Posterior vena cava (tissue), 2 donors: ENCODE results near the gene FNDC5. TPM values are rescaled to one million over a fixed set of nuclear protein-coding genes. Genes with fewer than 3 reads are reported as not detected.

Experiments
- DNase-seq: peaks from one replicate; pipeline ENCODE4 v3.0.0-alpha.2; 2020; ENCODE audit warnings: low spot score
- intact Hi-C, 2 donors: fragments of 100-400 bp; cut with DNase I; formaldehyde crosslinking; loops; one replicate each; pipeline versions ENCODE4 v1.14.1 to v1.14.2; 2022 to 2023
- total RNA-seq, 2 donors: library from RNA; stranded (reverse); fragmentation: NEBNext Ultra II Directional; extraction: Animal tissue kit (Norgen Biotek cat#: 25700); gene quantifications; one replicate each; pipeline ENCODE4 v1.2.1, GENCODE V29; 2021
- donor health status: DM: yes; HTN: yes; CAD: no.
- donor health status: DM: yes; HTN: yes; CAD: no.

FNDC5 gene
- total RNA-seq, 2 donors from 2014 or later, result 2.4 to 5.0 TPM

DNA sequence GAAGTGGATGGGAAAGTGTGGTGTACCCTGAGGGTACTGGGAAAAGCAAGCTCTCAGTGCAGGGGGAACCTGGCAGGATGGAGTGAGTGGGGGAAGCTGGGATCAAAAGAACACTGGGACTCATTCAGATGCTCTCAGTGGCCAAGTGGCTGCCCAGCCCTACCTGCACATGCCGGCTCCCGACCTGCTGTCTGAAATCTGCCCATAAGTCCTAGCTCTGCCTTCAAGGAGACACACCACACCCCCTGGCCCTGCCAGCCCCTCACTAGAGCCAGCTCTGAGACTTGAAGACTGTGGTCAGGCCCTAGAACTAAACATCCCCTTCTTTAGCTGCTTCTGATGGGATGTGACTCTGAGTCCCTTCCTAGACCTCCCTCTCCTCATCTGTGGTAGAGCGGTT, 28.2 kb upstream of the FNDC5 start:
- DNase-seq, result no peak
- intact Hi-C loops, result no loop called here

DNA sequence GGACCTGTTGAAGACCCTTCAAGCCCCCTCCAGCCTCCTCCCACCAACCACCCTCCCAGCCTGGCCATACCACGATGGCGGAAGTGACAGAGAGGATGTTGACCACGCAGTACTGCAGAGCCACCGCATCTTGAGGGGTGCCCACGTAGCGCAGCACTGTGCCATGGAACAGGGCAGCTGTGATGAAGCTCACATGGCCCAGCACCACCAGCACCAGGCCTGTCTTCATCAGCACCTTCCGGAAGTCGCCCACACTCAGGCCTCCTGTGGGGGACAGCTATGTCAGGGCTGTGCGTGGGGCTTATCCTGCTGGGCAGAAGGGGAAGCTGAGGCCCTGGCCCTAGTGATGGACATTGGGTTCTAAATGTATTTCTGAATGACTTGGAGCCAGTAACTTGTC, 27.3 kb upstream of the FNDC5 start:
- intact Hi-C loops, result no loop called here
- DNase-seq, result no peak

DNA sequence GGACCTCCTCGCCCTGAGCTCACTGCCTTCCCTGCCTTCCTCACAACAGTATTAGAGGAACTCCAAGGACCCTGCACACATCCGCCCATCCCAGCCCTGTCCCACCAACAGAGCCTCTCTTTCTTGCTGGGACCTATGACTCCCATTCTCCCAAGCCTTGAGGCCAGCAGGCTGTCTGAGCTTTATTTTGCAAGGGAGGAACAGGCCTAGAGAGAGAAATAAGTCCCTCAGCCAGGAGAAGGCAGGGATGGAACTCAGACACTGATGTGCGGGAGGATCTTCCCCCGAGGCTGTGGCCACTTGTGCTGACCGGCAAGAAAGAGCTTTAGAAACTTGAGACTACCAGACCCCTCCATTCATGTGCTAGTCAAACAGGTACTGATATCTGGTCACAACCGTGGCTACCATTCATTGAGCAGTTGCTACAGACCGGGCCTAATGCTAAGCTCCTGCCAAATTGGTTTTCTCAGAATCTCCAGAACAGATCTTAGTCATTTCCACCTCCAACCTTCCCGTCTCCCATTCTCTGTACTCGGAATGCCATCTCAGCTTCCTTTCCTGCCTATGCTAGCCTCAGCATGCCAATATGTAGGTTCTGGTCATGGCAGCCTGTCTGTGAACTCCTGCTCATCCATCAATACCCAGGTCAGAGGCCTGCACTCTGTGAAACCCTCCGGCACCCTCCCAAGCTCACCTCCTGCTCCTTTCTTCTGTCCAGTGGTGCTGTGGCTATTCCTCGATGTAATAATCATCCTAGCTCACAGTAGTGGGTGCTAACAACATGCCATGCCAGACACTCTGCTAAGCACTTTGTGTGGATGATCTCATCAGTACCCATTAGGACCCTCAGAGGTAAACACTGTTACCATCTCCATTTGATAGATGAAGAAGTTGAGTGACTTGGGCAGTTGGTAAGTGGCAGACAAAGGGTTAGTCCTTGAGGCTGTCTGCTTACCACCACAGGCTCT, 26.7 kb upstream of the FNDC5 start:
- peak; percentile 53 for DNase-seq
- intact Hi-C loops, result no loop called here

DNA sequence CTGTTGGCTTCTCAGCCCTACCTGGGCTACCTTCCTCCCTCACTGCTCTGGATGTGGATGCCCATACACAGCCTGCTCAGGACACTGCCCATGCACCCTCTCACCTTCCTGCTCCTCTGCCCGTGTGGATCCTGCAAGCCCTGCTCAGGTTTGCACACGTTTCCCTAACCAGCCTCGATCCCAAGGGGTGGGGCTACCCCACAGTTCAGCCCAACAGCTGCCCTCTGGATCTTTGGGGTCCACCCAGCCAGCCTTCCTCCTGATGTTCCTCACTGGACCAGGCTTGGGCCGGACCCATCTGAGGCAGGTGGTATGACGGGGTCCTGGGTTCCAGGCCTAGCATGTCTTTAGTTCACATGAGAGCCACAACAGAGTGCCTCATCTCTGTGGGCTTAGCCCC, 25.7 kb upstream of the FNDC5 start:
- DNase-seq, result no peak
- intact Hi-C loops, result no loop called here

DNA sequence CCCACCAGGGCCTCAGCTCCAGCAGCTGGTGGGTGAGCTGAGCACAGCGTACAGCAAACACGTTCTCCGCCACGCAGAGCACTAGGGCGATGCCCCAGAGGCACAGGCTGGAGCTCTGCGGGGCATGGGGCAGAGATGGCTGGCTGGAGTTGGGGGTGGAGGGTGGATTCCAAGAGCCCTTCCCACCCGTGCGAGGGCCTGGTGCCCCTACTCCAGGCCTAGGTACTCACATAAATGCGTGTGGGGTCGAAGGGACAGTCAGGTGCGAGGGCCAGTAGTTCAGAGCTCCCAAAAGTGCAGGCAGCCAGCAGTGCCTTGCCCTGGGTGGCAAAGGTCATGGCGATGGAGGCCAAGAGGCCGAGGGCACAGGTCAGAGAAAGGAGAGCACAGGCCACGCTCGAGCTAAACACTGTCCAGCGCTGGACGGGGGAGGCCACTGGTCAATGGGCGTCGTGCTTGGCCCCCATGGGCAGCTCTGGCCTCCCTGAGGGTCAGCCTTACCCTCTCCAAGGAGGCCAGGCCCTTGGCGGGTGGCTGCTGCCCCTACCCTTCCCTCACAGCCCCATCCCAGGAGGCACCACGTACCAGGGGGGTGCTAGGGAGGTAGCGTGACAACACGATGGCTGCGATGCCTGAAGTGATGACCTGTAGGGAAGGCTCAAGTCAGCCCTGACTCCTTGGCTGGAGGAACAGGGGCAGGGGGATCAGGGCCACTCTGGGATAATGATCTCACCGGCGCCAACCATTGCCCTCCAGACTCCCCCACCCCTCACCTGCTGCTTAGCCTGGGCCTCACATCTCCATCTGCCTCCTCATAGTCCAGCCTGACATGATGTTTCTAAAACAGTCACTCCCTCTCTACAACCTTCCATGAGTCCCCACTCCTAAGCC, 24.9 kb upstream of the FNDC5 start:
- DNase-seq, result peak; percentile 59
- intact Hi-C loops, result no loop called here

DNA sequence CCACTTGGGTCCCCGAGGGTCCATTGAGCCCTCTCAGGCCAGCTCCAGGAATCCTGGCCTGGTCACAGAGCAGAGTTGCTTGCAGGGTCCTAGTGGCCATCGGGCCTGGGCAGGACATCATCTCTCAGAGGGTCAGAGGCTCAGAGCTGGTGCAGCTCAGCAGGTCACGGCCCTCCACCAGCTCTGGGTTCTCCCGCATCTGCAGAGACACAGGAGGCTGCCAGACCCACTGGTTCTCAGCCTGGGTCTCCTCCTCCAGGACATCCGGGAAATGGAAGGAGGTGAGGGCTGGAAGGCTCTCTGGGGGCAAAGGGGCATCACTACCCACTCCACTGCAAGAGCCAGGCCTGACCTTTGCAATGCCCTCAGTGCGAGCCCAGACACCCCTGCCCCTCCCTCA, 24.0 kb upstream of the FNDC5 start:
- DNase-seq, result peak; percentile 30
- intact Hi-C loops, result no loop called here

DNA sequence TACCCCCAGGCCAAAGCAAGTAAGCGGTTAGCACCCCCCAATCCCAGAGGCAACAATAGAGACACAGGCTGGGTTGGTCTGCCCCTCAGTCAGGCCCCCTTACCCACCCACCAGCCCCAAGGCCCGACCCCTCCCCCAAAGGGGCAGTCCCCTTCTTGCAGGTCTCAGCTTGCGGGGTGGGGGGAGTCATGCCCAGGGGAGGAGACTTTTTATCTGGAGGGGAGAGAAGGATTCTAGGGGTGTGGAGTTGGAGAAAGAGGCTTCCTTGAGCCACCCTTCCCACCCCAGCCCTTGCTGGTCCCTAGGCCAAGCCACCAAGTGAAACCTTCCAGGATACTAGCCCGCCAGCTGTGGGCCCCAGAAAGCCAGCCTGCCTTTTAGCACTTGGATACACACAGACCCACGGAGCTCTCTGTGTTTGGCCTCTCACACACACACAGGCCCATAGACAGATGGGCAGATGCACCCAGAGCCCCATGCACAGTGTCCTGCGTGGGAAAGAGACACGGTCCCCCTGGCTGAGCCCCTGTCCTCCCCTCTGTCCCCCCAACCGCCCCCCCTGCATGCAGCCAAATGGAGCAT, 23.4 kb upstream of the FNDC5 start:
- peak; percentile 75 for DNase-seq

DNA sequence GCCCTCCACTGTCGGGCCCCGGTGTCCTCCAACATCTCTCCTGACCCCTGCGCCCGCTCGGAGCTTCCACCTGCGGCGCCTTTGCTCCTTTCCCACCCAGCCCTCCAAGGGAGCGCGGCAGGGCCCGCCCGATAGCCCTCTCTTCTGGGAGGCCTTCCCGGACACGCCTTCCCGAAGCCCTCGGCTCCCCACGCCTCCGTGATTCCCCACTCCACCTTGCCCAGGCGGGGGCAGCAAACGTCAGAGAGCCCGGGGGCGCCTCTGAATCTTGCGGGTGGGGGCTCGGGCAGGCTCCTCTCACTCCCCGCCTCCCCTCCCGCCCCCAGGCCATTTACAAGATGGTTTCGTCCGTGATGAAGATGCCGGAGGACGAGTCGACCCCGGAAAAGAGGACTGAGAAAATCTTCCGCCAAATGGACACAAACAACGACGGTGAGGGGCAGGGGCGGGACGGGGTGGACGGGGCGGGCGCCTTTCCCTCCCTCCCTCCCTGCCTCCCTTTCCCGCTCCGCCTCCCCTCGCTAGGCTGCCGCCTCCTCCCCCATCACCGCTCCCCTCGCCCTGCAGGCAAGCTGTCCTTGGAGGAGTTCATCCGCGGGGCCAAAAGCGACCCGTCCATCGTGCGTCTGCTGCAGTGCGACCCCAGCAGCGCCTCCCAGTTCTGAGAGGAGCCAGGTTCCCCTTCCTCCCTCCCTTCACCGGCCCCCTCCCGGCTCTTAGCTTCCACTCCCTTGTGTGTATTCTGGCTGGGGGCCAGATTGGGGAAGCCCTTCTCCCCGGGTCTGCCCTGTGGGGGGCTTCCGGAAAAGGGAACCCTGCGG, 22.7 kb upstream of the FNDC5 start:
- intact Hi-C loops, result no loop called here
- DNase-seq, result peak; percentile 80

More for the DNA sequence above, 23.4 kb upstream of the FNDC5 start:
- intact Hi-C loops, result no loop called here

DNA sequence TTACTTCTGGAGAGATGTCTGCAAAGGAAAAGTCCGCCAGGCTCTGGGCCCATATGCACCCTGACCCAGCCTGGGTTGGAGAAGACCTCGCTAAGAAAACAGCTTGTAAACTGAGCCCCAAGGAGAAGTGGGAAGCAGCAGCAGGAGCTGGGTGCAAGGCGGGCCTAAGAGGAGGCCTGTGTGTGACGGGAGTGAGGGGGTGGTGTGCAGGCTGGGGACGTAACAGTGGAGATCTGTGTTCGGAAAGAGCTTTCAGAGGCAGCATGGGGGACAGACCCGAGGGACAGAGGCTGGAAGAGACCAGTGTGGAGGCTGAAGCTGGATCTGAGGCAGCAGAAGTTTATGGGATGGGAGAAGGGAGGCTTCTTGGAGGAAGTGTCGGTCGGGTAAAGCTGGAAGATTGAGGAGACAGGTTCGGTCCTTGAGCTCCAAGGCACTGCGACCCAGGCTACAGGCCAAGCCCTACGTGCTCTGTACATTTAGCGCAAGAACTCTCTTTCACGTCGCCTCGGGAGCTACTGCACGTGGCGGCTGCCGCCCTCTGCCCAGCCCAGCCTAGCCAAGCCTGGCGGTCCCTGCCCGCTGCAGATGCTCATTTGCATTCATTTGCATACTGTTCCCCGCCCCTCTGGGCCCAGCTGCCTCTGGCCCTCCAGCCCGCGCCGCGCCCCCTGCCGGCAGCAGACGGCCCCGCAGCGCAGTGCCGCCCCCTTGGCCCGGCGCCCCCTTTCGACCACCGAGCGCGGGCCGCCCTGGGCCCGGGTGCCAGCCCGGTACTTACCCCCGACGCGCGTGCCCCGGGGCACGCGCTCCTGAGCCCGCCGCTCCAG, 21.9 kb upstream of the FNDC5 start:
- peak; percentile 77 for DNase-seq
- intact Hi-C loops, result no loop called here

DNA sequence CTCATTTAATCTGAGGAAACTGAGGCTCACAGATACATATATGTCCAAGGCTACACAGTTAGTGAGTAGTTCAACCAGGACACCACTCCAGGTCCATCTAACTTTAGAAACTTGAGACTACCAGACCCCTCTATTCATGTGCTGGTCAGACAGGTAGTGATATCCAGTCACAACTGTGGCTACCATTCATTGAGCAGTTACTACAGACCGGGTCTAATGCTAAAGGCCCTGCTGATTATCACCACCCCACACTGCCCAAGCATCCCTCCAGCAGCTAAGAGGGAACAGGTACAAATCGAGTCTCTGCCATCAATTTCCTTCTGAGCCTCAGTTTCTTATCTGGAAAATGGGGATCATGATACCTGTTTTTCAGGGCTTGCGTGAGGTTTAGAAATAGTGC, 20.9 kb upstream of the FNDC5 start:
- intact Hi-C loops, result no loop called here
- DNase-seq, result no peak

DNA sequence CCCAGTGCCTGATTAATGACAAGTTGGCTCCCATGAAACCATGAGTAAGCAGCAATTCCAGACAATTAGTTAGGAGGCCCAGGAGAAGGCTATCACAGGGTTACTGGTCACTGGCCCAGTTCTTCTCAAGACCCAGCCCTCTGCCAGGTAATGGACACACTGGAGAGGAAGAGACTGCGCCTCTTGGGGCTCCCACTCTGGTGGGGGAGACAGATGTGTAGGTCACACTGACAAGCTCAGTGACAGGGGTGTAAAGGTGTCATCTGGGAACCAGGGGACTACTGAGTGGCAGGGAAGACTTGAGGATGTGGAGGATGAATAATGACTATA, 20.5 kb upstream of the FNDC5 start:
- intact Hi-C loops, result no loop called here
- DNase-seq, result no peak

DNA sequence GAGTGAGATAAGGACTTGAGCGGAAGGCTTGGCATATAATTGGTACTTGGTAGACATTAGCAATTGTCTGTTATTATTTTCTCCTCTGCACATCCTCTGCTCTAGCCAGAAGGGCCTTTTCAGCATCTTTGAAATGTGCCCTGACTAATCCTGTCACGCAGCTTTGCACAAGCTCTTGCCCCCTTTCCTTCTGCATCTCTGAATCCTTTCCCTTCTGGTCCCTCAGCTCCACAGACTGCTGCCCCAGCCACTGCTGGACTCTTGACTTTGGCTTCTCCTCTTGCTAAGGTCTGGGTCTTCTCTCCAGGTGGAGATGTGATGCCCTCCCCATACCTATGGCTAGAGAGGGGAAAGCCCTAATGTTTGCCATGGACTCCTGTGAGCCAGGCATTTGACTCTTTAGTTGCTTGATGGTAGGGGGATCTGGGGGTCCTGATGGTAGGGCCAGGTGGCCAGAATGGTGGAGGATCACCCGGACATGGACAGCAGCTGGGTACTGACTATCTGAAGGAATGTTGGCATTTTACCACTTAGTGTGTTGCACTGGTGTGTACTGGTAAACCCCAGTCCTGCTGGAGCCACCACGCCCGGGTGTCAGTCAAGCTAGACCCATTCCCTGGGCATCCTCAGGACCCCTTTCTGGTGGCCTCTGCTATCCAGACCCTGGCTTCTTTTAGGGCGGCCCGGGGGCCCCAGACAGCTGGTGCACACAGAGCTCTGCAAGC, 20.0 kb upstream of the FNDC5 start:
- intact Hi-C loops, result no loop called here
- peak; percentile 76 for DNase-seq

DNA sequence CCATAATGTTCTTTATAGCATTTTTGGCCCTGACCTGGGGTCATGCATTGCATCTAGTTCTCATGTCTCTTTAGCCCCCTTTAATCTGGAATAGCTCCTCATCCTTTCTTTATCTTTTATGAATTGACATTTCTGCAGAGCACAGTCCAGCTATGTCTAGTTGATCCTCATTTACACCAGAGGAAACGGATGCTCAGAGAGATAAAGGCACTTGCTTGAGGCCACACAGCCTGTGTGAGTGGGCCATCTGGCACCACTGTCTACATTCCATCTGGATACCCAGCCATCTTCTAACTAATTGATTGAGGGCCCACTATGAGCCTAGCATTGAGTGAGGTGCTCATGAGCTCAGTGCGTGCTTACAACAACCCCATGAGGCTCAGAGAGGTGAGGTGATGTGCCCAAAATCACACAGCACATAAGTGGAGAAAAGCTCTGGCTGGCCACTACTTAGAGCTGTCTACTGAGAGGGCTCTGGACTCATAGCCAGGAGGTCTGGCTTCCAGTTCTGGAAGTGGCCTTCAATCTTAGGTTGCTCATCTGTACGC, 19.1 kb upstream of the FNDC5 start:
- no peak for DNase-seq
- intact Hi-C loops, result no loop called here

DNA sequence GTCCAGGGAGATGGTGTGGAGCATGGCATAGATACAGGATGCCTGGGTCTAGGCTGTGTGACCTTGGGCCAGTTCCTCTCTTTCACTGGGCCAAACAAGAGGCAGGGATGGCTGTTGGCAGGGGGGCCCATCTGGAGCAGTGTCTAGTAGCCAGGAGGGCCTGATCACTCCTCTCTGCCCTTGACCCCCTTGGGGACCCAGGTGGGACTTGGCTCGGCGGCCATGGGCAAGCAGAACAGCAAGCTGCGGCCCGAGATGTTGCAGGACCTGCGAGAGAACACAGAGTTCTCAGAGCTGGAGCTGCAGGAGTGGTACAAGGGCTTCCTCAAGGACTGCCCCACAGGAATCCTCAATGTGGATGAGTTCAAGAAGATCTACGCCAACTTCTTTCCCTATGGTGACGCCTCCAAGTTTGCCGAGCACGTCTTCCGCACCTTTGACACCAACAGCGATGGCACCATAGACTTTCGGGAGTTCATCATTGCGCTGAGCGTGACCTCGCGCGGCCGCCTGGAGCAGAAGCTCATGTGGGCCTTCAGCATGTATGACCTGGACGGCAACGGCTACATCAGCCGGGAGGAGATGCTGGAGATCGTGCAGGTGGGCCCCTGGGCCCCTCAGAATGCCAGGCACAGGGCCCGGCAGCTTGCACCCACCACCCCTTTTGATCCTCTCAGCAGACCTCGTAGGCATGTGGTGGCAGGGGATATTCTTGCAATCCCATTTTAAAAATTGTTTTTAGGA, 18.1 kb upstream of the FNDC5 start:
- peak; percentile 61 for DNase-seq
- intact Hi-C loops, result no loop called here

DNA sequence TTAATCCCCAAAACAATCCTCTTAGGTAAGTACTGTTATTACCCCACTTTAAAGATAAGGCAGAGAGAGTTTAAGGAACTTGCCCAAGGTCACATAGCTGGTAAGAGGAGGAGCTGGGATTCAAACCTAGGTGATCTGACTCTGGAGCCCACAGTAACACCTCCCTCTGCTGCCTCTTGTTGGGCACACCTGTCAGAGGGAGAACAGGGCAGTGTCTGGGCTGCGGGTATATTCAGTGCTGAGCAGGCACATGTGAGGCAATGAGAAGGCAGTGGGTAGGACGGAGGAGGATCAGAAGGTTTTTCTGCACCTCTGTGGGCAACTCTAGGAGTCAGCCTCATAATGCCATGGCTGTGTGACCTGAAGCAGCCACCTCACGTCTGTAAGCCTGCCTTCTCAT, 17.4 kb upstream of the FNDC5 start:
- intact Hi-C loops, result no loop called here
- DNase-seq, result peak; percentile 23

DNA sequence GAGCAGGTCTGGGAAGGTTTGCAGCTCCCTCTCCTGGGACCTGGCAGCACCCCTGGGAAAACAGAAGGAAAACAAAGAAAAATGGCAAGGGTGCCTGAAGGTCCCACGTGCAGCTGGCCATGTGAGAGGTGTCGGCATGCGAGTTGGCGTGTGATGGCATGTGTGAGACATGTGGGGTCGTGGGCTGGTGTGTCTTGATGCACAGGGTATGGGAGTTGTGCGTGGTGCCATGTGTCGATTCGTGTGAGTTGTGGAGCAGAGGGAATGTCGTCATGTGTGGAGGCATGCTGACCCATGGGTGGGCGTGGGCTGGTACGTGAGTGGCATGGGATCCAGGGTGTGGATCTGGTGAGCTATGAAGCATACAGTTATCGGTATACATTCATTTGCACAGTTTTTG, 16.9 kb upstream of the FNDC5 start:
- intact Hi-C loops, result no loop called here

More for the DNA sequence above, 16.9 kb upstream of the FNDC5 start:
- DNase-seq, result peak; percentile 64
